ENCODE data around the gene SDF2L1. TPM values are rescaled to one million over a fixed set of nuclear protein-coding genes. Genes with fewer than 3 reads are reported as not detected.
A peak's percentile ranks its signal among the peaks of the same experiment; 100 is the strongest.

SDF2L1 gene
- total and polyA plus RNA-seq, 9 of the 15 experiments (the other 6 are each of a cell fraction or from before 2014, with no cell fraction given): 15.1 to 989 (median 124) TPM

- TF ChIP-seq ZFP91 (CRISPR knock-in tag; IDR thresholded peaks at IDR 0.05) (0 out of 2 replicates have a peak, but pooled peaks have one; percentile 33), POLR2AphosphoS5 (IDR thresholded peaks at IDR 0.05; ENCODE audit: control insufficient read depth, insufficient read depth, low read depth, low read length) (peak; percentile 30; the same call in 1 of the 2 replicates), DIDO1 (tag; IDR thresholded peaks at IDR 0.05; ENCODE audit: low read depth) (no peak), CBX5 (IDR thresholded peaks at IDR 0.05; ENCODE audit: borderline replicate concordance, low read depth) (no peak), TCF15 (CRISPR knock-in tag; IDR thresholded peaks at IDR 0.05) (0 out of 2 replicates have a peak, but pooled peaks have one; percentile 13), ZNF239 (CRISPR knock-in tag; IDR thresholded peaks at IDR 0.05) (no peak), ZBED1 (IDR thresholded peaks at IDR 0.05) (no peak), TSHZ1 (CRISPR knock-in tag; IDR thresholded peaks at IDR 0.05) (no peak), ZBTB11 (CRISPR knock-in tag; IDR thresholded peaks at IDR 0.05) (no peak), MLLT1 (IDR thresholded peaks at IDR 0.05) (no peak), GTF2F1 (IDR thresholded peaks at IDR 0.05; ENCODE audit: low read depth, low read length) (no peak), DMBX1 (CRISPR knock-in tag; IDR thresholded peaks at IDR 0.05; ENCODE audit: borderline replicate concordance) (no peak), ZNF354B (CRISPR knock-in tag; IDR thresholded peaks at IDR 0.05) (no peak), NFIC (IDR thresholded peaks at IDR 0.05) (no peak), RBFOX2 (IDR thresholded peaks at IDR 0.05; ENCODE audit: low read depth, low read length) (peak; percentile 67)
Observed at GRCh38 chr22:21677606-21678443, 35.7 kb downstream of the SDF2L1 start (continued).
